HK-2 (cell line): ENCODE data around the gene ABCB8.

Experiments
- DNase-seq: peaks from one replicate; pipeline ENCODE4 v3.0.0-alpha.2; 2018; ENCODE audit not compliant: unreplicated experiment

ABCB8 gene

GRCh38 chr7:151071032-151071866, 43.0 kb downstream of the ABCB8 start:
- no peak for DNase-seq

- no peak for DNase-seq
Measured at GRCh38 chr7:151073990-151074389, 45.7 kb downstream of the ABCB8 start.

GRCh38 chr7:151074817-151075661, 46.8 kb downstream of the ABCB8 start:
- DNase-seq = no peak

- no peak for DNase-seq
Measured at GRCh38 chr7:151075662-151075971, 47.4 kb downstream of the ABCB8 start.

GRCh38 chr7:151075978-151076426, 47.8 kb downstream of the ABCB8 start:
- no peak for DNase-seq

- DNase-seq = peak; percentile 63
Measured at GRCh38 chr7:151076863-151077704, 48.8 kb downstream of the ABCB8 start.

- DNase-seq = no peak
Measured at GRCh38 chr7:151077705-151078232, 49.5 kb downstream of the ABCB8 start.

GRCh38 chr7:151078233-151079040, 50.2 kb downstream of the ABCB8 start:
- no peak for DNase-seq

GRCh38 chr7:151079199-151079910, 51.1 kb downstream of the ABCB8 start:
- DNase-seq = no peak

- DNase-seq = peak; percentile 54
Measured at GRCh38 chr7:151080067-151080521, 51.8 kb downstream of the ABCB8 start.

GRCh38 chr7:151080522-151081169, 52.4 kb downstream of the ABCB8 start, which contains the start of gene FASTK:
Gene FASTK, minus strand, starts transcription at chr7:151080809. Its CDS starts 43 bp downstream, at chr7:151080766.
- DNase-seq = peak; percentile 92

GRCh38 chr7:151081170-151082101, 53.2 kb downstream of the ABCB8 start:
- DNase-seq = peak; percentile 56

GRCh38 chr7:151082141-151083070, 54.2 kb downstream of the ABCB8 start:
- DNase-seq = no peak

GRCh38 chr7:151083071-151083823, 55.0 kb downstream of the ABCB8 start, which contains the start of gene TMUB1:
Gene TMUB1, minus strand, starts transcription at chr7:151083493. Its CDS starts 930 bp downstream, at chr7:151082563.
- DNase-seq = peak; percentile 75

GRCh38 chr7:151083824-151084160, 55.5 kb downstream of the ABCB8 start:
- no peak for DNase-seq

- no peak for DNase-seq
Measured at GRCh38 chr7:151085329-151085690, 57.1 kb downstream of the ABCB8 start.
